Articular chondrocyte of knee joint (primary cell): ENCODE data around the gene FANK1. TPM values are rescaled to one million over a fixed set of nuclear protein-coding genes. Genes with fewer than 3 reads are reported as not detected.

ENCODE experiments used
- small RNA-seq: library from RNA; depleted of rRNA; stranded (forward); fragments of <200 nt; gene quantifications from one replicate; pipeline ENCODE3, GENCODE V24; 2012
- total RNA-seq: library from RNA; depleted of rRNA; stranded (reverse); fragments of >200 nt; gene quantifications from 2 replicates; pipeline ENCODE4 v1.2.3, GENCODE V29; 2012

The FANK1 gene, protein sequence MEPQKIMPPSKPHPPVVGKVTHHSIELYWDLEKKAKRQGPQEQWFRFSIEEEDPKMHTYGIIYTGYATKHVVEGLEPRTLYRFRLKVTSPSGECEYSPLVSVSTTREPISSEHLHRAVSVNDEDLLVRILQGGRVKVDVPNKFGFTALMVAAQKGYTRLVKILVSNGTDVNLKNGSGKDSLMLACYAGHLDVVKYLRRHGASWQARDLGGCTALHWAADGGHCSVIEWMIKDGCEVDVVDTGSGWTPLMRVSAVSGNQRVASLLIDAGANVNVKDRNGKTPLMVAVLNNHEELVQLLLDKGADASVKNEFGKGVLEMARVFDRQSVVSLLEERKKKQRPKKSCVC
- total RNA-seq = 4.0 and 4.8 TPM in 2 replicates

DNA sequence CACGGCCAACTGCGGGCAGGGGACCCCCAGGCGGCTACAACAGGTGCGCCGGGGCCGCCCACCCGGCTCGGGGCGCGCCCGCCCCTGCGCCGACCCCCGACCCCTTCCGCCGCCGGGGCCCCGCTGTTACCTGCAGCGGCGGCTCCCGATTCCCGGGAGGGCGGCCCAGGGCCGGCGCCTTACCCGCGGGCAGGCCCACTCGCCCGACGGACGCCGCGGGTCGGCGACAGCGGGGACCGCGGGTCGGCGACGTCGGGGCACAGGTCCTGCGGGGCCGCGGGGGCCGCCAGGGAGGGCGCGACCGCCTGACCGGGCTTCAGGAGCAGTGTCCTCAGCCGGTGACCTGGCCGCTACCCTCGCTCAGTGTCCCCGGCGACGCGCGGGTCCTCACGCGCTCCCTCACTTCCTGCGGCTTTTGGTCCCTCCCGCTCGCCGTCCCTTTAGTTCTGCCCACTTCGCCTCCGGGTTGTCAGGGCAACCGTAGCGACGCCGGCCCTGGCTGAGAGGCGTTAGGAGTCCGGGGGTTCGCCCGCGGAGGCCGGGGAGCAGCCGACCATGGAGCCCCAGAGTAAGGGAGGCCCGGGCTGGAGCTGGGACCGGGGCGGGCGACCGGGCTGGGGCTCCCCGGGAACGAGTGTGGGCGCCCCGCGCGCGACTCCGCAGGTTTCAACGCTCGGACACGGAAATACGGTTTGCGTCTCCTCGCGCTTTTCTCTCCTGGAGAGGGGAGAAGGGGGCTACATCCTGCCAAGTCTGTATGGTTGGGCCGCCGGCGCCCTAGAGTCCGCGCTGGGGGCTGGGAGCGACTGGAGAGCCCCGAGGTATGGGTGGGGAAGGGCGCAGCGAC, at the start of gene FANK1:
FANK1 (plus strand) TSS at position 477 of the 847 bp plus-strand sequence; CDS start at position 556, 79 bp downstream.

DNA sequence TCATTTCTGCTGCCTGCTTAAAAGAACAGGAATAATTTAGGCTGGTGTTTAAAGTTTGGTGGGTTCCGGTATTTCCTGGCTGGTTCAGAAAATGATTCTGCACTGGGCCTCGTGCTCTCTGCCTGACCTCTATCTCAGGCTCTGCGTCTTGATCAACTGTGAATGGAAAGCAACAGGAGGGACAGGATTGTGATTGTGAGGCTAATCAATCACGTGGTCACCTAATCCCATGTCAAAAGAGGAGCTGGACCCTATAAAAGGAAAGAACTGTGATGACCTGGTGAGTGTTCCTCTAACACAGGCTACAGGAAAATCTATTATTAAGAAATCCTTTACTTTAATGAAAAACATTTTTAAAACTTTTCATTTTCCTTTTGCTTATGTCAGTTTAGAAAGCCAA, 15.2 kb upstream of the FANK1 start, which contains the start of gene DHX32:
DHX32 (minus strand) TSS at position 101 of the 400 bp plus-strand sequence. CDS start 468 bp downstream, outside the sequence.

Small RNA genes within 50 kb of the gene (small RNA-seq; reads per million reads assigned to genes)
- gene GNG10P1 (not detected), gene RF00017 (not detected), gene RNU2-42P (not detected)

Other genes with a start within 250 kb of the FANK1 start
- gene TEX36, start 213.4 kb upstream of the FANK1 start, total RNA-seq = not detected in 2 replicates
- gene EDRF1, start 176.9 kb upstream of the FANK1 start, total RNA-seq = 26.7 and 29.2 TPM in 2 replicates
- 0.11 TPM in 1 of 2 replicates, not detected in the other for gene MMP21, start 120.7 kb upstream of the FANK1 start, total RNA-seq
- gene UROS, start 73.3 kb upstream of the FANK1 start, total RNA-seq = 93.3 and 97.3 TPM in 2 replicates
- gene BCCIP, start 73.0 kb upstream of the FANK1 start, total RNA-seq = 41.5 and 49.4 TPM in 2 replicates
- gene DHX32, start 15.3 kb upstream of the FANK1 start, total RNA-seq = 40.9 and 42.7 TPM in 2 replicates